GM19467 (cell line): ENCODE measurements around the gene SIDT2.

ENCODE experiments used
- ATAC-seq: cut with Tn5 transposase; IDR thresholded peaks from one replicate; pipeline ENCODE4 v1.9.1; 2021; ENCODE audit warnings: mild to moderate bottlenecking, moderate library complexity; ENCODE audit not compliant: unreplicated experiment

Gene SIDT2

GRCh38 chr11:117220568-117220967, 42.0 kb downstream of the SIDT2 start:
- ATAC-seq: no peak

GRCh38 chr11:117220999-117221774, 42.6 kb downstream of the SIDT2 start:
- no peak for ATAC-seq

GRCh38 chr11:117221775-117222517, 43.4 kb downstream of the SIDT2 start:
- no peak for ATAC-seq

- no peak for ATAC-seq
These were observed 44.6 kb downstream of the SIDT2 start for GRCh38 chr11:117222991-117223740.

- no peak for ATAC-seq
These were observed 45.5 kb downstream of the SIDT2 start for GRCh38 chr11:117223741-117224689.

- ATAC-seq: no peak
These were observed 47.1 kb downstream of the SIDT2 start for GRCh38 chr11:117225553-117226170.

- no peak for ATAC-seq
These were observed 48.1 kb downstream of the SIDT2 start for GRCh38 chr11:117226388-117227385.

GRCh38 chr11:117228091-117228490, 49.5 kb downstream of the SIDT2 start:
- ATAC-seq: no peak

GRCh38 chr11:117229411-117229810, 50.9 kb downstream of the SIDT2 start:
- ATAC-seq: no peak

- no peak for ATAC-seq
These were observed 51.4 kb downstream of the SIDT2 start for GRCh38 chr11:117229931-117230285.

- no peak for ATAC-seq
These were observed 51.9 kb downstream of the SIDT2 start for GRCh38 chr11:117230286-117230961.

- ATAC-seq: no peak
These were observed 52.7 kb downstream of the SIDT2 start for GRCh38 chr11:117230999-117231841.

- no peak for ATAC-seq
These were observed 53.2 kb downstream of the SIDT2 start, which contains the start of gene PCSK7 for GRCh38 chr11:117231842-117232091. TSS of gene PCSK7 (minus strand) at chr11:117232073. CDS start at chr11:117229844, 2,229 bp downstream.

- peak; percentile 75 for ATAC-seq
These were observed 53.7 kb downstream of the SIDT2 start, which contains the start of gene RNF214 for GRCh38 chr11:117232092-117232878. TSS of gene RNF214 (plus strand) at chr11:117232671. CDS start at chr11:117234273, 1,602 bp downstream.

- no peak for ATAC-seq
These were observed 54.4 kb downstream of the SIDT2 start for GRCh38 chr11:117232911-117233409.

- ATAC-seq: no peak
These were observed 59.7 kb downstream of the SIDT2 start for GRCh38 chr11:117238221-117238620.
